NCI-H2107 treated with DMSO at 0.1 percent for 48 hours (cell line): ENCODE results near the gene VWDE.

ENCODE experiments used
- DNase-seq: peaks from one replicate; lab custom pipeline; 2025; ENCODE audit not compliant: unreplicated experiment; lab: John Stamatoyannopoulos, UW

VWDE gene

GRCh38 chr7:12328888-12329770, 74.5 kb downstream of the VWDE start:
- no peak for DNase-seq

GRCh38 chr7:12327922-12328321, 75.7 kb downstream of the VWDE start:
- DNase-seq, result no peak

GRCh38 chr7:12325646-12326045, 78.0 kb downstream of the VWDE start:
- DNase-seq, result no peak

- DNase-seq, result no peak
Observed at GRCh38 chr7:12323415-12323814, 80.2 kb downstream of the VWDE start.

GRCh38 chr7:12322903-12323300, 80.8 kb downstream of the VWDE start:
- DNase-seq, result no peak

GRCh38 chr7:12322284-12322902, 81.3 kb downstream of the VWDE start:
- peak; percentile 40 for DNase-seq

GRCh38 chr7:12320987-12321647, 82.5 kb downstream of the VWDE start:
- DNase-seq, result no peak

- DNase-seq, result no peak
Observed at GRCh38 chr7:12320241-12320986, 83.3 kb downstream of the VWDE start.

- DNase-seq, result no peak
Observed at GRCh38 chr7:12317675-12318074, 86.0 kb downstream of the VWDE start.

GRCh38 chr7:12316925-12317324, 86.7 kb downstream of the VWDE start:
- DNase-seq, result no peak

GRCh38 chr7:12315049-12315448, 88.6 kb downstream of the VWDE start:
- DNase-seq, result peak; percentile 92

- DNase-seq, result no peak
Observed at GRCh38 chr7:12314199-12314598, 89.5 kb downstream of the VWDE start.

GRCh38 chr7:12305502-12305901, 98.2 kb downstream of the VWDE start:
- no peak for DNase-seq

GRCh38 chr7:12303495-12303894, 100.2 kb downstream of the VWDE start:
- DNase-seq, result no peak

- no peak for DNase-seq
Observed at GRCh38 chr7:12303062-12303461, 100.6 kb downstream of the VWDE start.

- no peak for DNase-seq
Observed at GRCh38 chr7:12300415-12300814, 103.2 kb downstream of the VWDE start.

GRCh38 chr7:12299367-12299766, 104.3 kb downstream of the VWDE start:
- DNase-seq, result no peak

- no peak for DNase-seq
Observed at GRCh38 chr7:12297283-12298108, 106.2 kb downstream of the VWDE start.

GRCh38 chr7:12296051-12296570, 107.6 kb downstream of the VWDE start:
- DNase-seq, result no peak

GRCh38 chr7:12294701-12295100, 109.0 kb downstream of the VWDE start:
- DNase-seq, result no peak
